SIG-M5 treated with dmso at 0.1 percent for 504 hours (cell line): Measurements from ENCODE around the gene TRIM44.

ENCODE experiments used
- DNase-seq: peaks from one replicate; lab custom pipeline; 2025; ENCODE audit not compliant: unreplicated experiment; lab: John Stamatoyannopoulos, UW

The TRIM44 gene

GRCh38 chr11:35671396-35672127 is 9.0 kb downstream of the TRIM44 start:
- DNase-seq: no peak

- no peak for DNase-seq
Measured at GRCh38 chr11:35672608-35673007, 10.0 kb downstream of the TRIM44 start.

DNA sequence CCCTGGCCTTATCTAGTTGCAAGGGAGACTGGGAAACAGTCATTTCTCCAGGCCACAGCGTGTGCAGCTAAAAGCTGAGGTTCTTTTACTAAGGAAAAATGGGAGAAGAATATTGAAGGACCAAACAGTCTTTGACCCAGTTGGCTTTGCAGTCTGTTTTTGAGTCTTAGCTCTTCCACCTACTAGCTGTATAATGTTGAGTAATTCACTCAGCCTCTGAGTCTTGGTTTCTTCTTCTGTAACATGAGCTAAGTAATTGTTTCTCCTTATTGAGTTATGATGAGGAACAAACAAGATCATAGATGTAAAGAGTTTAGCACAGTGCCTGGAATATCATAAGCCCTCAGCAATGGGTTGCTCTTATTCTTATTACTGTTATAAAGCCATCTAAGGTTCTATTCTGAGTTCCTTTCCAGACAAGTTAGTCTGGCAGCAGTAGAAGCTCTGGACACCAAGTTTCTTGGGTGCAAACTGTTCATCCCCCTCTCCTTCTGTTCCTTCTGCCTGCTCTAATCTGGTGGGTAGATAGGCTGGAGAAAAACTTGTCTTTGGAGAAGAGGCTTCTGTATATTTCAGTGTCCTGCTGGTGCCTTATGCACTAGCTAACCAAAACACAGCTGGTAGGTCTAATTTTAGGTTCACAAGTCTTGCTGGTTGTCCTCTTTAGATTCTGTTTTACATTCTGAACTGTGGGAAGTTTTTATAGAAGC is 13.5 kb downstream of the TRIM44 start:
- DNase-seq: no peak

DNA sequence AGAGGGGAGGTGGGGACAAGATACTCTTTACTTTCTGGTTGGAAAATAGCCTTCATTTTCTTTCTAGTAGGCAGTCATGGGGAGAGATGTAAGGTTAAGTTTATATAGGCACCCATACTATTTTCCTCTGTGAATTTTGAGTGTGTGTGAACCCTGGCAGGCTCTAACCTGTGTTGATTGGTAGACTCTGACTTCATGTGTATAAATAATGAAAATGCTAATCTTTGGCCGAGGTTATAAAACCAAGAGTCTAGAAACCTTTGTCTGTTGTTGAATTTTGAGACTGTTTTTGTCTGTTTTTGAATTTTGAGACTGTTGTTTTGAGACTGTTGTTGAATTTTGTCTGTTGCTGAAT is 14.0 kb downstream of the TRIM44 start:
- DNase-seq: no peak

DNA sequence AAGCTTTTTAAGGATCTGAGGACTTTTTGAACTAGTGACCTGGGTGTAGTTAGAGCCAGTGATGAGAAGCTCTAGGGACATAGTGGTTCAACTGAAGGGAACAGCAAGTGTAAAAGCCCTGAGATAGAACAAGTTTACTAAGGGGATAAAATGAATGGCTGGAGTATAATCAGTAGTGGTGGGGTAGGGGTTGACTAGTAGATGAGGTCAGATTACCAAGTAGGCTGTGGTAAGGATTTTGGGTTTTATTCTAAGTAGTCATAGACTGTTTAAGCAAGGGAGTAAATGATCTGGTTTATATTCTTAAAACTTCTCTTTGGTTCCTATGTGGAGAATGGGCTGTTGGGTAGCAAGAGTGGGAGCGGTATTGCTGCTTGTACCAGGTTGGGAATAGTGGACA is 15.3 kb downstream of the TRIM44 start:
- DNase-seq: no peak

GRCh38 chr11:35678471-35678870 is 15.9 kb downstream of the TRIM44 start:
- no peak for DNase-seq

GRCh38 chr11:35678975-35679374 is 16.4 kb downstream of the TRIM44 start:
- no peak for DNase-seq

- DNase-seq: no peak
Measured at GRCh38 chr11:35680506-35680905, 17.9 kb downstream of the TRIM44 start.

DNA sequence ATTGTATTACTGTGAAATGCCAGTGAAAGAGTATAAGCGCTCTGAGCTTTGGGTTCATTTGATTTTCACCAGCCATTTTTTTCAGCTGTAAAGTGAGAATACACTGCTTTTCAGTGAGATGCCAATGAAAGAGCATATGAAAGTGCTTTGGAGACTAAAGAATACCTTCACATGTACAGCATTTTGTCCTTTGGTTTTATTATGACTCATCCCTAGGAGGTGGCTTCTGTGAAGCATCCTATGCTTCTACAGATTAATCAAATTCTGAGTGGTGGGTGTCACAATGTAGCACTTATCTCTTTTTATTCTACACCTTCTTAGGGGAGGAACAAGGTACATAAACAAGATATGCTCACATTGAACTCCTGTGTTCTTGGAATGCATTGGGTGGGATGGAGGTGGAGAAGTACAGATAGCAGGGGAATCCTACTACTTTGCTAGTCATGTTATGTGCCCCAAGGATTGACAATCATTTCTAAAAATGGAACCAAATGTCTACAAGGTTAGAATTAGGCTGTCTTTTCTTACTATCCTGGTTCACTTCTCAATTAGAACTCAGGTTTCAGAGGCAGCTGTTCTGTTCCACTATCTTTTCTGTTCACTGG is 18.7 kb downstream of the TRIM44 start:
- DNase-seq: no peak

DNA sequence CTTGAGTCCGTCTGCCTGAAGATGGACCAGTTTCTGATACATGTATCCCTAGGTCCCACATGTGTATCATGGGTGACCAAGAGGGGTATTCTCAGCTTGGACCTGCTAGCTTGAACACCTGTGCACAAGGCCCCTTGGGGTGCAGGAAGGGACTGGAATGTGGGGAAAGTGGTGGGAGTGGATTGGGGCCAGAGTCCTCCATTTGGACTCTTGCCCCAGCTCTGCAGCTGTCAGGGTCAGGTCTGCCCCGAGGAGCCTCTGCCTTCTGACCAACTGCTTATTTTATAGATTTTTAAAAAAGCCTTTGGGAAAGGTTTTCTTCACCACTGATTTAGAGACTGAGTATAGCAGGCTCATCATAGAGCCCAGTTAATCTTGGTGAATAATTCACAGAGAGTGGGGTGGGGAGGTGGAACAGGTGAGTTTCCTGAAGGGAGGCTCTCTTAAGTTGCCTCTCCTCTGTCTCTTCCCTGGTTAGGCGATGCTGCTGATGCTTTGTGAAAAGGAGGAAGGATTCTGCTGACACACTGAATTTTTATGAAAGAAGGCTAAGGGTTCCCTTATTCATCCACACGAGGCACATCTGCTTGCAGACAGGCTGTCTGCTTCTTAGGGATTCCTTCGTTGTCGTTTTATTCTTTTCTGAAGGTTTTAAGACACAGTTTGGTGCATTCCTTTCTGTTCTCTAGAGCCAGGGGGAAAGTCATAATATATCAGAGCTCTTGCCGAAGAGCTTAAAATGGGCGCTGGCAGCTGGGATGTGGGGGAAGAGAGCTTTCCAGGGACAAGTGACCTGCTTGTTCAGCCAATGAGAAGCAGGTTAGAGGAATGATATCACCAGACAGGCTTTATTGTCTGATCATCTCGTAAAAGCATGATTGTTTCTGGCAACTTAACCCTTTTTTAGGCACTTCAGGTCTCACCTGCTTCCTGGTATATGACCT is 19.9 kb downstream of the TRIM44 start:
- no peak for DNase-seq

DNA sequence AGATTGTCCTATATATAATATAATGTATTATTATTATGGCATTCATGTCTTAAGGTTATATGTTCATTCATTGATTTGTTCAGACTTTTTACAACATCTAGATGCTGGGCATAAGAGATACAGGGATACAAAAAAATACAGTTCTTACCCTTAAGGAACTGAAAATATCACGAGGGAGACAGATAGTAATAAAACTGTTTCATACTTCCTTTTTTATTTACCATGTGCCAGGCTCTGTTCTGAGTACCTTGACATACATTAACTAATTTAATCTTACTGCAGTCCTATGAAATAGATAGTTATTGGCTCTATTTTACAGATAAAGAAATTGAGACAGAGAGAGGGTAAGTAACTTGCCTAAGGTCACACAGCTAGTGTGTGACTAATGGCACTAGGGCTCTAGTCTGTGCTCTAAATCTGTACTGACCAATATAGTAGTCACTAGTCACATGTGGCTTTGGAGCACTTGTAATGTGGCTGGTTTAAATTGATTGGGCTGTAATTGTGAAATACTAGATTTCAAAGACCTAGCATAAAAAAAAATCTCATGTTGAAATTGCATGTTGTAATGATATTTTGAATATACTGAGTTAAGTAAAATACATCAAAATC is 21.3 kb downstream of the TRIM44 start:
- peak; percentile 38 for DNase-seq

DNA sequence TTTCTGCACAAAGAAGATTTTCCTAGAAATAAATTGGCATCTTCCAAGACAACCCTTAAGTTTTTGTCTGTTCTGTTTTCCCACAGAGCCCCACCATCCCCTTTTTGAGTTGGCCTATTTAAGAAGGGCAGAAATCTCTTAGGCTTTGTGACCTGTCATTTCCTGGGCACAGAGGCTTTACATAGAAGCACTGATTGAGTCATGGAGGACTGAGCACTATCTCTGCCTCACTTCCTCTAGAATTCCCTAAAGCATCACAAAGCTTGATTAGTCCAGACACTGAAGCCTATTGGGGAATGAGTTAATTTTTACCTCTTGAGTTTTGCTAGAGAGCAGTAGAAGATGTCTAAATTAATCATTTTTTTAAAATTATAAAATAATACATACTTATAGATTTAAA is 25.4 kb downstream of the TRIM44 start:
- no peak for DNase-seq

DNA sequence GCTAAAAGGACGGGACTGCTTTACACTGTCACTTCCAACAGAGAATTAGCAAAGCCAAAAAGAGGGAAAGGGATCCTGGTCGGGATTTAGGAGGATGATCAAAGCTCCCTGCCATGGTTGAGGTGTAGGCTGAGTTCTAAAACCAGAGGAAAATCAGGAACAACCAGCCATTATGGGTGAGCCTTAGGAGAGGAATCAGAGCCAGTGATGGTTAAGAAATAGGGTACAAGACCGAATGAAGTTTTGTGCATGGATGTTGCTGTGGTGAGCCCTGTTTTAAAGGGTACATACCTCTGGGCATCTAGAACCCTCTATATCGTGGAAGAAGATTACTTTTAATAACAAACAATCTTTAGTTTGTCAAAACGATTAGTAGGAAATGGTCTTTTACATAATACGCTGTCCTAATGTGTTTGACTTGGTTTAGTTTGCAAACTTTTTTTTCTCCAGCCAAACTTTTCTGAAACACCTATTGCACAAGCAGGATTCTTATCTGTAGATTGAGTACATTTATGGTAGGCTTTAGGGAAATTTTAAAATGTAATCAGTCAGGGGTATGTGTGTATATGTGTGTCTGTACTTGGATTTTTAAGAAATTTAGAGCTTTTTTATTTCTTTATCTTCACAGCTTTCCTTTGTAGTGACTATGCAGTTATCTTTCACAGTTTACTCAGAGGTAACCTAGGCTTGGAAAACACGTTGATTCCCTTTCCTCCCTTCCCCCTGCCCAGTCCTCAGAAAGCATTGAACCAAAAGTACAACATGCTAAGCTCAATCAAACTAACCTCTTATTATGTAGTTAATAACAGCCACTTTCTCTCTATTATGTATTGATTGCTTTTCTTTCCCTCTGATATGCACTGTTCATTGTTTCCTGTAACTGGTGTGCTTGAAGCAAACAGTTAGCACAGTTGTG is 26.8 kb downstream of the TRIM44 start:
- no peak for DNase-seq

- no peak for DNase-seq
Measured at GRCh38 chr11:35702126-35702525, 39.6 kb downstream of the TRIM44 start.

DNA sequence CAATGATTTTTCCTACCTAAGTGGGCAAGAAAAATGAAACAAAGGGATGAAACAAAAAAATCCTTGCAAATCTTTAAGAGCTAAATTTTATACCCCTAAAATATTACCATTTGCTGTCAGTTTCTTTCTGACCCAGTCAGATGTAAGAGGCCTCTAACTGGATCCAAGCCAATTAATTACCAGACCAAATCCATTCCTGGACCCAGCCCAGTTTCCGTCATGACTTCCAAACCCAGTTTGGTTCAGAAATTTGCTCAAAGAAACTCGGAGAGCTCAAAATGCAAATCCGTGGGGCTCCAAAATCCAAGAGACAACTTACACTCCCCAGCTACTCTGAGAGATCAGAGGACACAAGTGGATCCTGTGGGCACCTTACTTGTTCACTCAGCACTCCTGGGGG is 46.8 kb downstream of the TRIM44 start:
- no peak for DNase-seq

DNA sequence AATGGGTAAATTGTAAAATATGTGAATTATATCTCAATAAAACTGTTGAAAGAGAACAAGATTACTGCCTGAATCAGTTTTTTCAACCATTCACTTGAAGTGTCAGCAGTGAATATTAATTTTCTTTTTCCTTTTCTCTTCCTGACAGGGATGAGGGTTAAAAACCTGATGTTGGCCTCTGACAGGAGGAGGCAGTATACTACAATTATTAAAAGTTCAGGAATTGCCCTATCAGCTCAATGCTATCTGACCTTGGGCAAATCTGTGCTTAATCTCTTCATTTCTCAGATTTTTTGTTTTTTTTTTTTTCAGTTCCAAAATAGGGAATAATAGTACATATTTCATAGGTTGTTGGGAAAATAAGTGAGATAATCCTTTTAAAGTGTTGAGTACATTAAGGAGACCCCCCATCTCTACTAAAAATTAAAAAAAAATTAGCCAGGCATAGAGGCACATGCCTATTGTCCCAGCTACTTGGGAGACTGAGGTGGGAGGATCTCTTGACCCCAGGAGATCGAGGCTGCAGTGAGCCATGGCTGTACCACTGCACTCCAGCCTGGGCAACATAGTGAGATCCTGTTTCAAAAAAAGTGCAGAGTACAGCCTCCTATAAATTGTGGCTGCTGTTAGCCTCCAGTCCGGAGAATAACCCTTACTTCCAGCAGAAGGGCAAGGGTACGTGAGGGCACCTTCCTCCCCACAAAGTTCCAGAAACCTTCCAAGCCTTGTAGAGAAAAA is 48.8 kb downstream of the TRIM44 start:
- no peak for DNase-seq

- DNase-seq: no peak
Measured at GRCh38 chr11:35711924-35712323, 49.3 kb downstream of the TRIM44 start.

DNA sequence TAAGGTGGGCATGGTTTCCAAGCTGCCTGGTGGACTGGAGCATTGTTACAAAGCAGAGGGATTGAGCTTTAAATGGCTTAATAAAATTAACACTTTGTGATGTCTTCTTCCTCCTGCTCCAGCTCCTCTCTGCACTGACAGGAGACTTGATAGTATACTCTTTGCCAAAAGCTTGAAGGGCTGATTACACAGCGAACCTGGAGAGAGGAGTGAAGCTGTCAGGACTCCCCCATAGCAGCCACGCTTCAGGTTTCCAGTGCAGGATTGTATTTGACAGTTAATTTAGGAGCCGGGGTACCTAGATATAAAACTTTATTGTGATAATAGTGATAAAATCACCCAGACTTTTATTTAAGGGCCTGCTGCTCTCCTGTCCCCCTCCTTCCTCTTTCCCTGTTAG is 50.0 kb downstream of the TRIM44 start:
- no peak for DNase-seq
